HEK293 (cell line): ENCODE results near the gene RAC2.

Experiments
- PBX3 ChIP-seq: sonication (generic); formaldehyde crosslinking; IDR thresholded peaks from 2 replicates; pipeline ENCODE4 v1.8.1; 2022; ENCODE audit warnings: mild to moderate bottlenecking, moderate library complexity, missing genetic modification reagents
- PRDM10 ChIP-seq: fragments of 450-650 bp; formaldehyde crosslinking; IDR thresholded peaks from 2 replicates; pipeline ENCODE4 v1.5.1; 2016; ENCODE audit warnings: missing biosample characterization, missing genetic modification characterization
- SCRT1 ChIP-seq: fragments of 450-650 bp; formaldehyde crosslinking; IDR thresholded peaks from 2 replicates; pipeline ENCODE4 v1.5.1; 2016; ENCODE audit warnings: missing biosample characterization, missing genetic modification characterization, borderline replicate concordance
- SCRT2 ChIP-seq: fragments of 450-650 bp; formaldehyde crosslinking; IDR thresholded peaks from 2 replicates; pipeline ENCODE4 v1.5.1; 2016; ENCODE audit warnings: missing biosample characterization, missing genetic modification characterization
- ZBTB10 ChIP-seq: fragments of 450-650 bp; formaldehyde crosslinking; IDR thresholded peaks from 2 replicates; pipeline ENCODE4 v1.5.1; 2016; ENCODE audit warnings: missing biosample characterization, missing genetic modification characterization
- ZBTB21 ChIP-seq: fragments of 450-650 bp; formaldehyde crosslinking; IDR thresholded peaks from 2 replicates; pipeline ENCODE4 v1.5.1; 2017; ENCODE audit warnings: missing biosample characterization, missing genetic modification characterization
- ZBTB7A ChIP-seq: fragments of 450-650 bp; formaldehyde crosslinking; IDR thresholded peaks from 2 replicates; pipeline ENCODE4 v1.5.1; 2016; ENCODE audit warnings: low read depth, missing biosample characterization, missing genetic modification characterization
- ZFP37 ChIP-seq: fragments of 450-650 bp; formaldehyde crosslinking; IDR thresholded peaks from 2 replicates; pipeline ENCODE4 v1.5.1; 2016; ENCODE audit warnings: missing biosample characterization, missing genetic modification characterization
- ZFP69B ChIP-seq: fragments of 450-650 bp; formaldehyde crosslinking; IDR thresholded peaks from 2 replicates; pipeline ENCODE4 v1.5.1; 2016; ENCODE audit warnings: missing biosample characterization, missing genetic modification characterization
- ZNF280C ChIP-seq: fragments of 450-650 bp; formaldehyde crosslinking; IDR thresholded peaks from 2 replicates; pipeline ENCODE4 v1.5.1; 2016; ENCODE audit warnings: missing biosample characterization, missing genetic modification characterization
- ZNF580 ChIP-seq: fragments of 450-650 bp; formaldehyde crosslinking; IDR thresholded peaks from 2 replicates; pipeline ENCODE4 v1.5.1; 2016; ENCODE audit warnings: missing biosample characterization, missing genetic modification characterization
- ZNF629 ChIP-seq: fragments of 450-650 bp; formaldehyde crosslinking; IDR thresholded peaks from 2 replicates; pipeline ENCODE4 v1.5.1; 2017; ENCODE audit warnings: missing biosample characterization, missing genetic modification characterization
- ZNF654 ChIP-seq: fragments of 450-650 bp; formaldehyde crosslinking; IDR thresholded peaks from 2 replicates; pipeline ENCODE4 v1.5.1; 2016; ENCODE audit warnings: low read depth, missing biosample characterization, missing genetic modification characterization
- ZSCAN16 ChIP-seq: fragments of 450-650 bp; formaldehyde crosslinking; IDR thresholded peaks from 2 replicates; pipeline ENCODE4 v1.5.1; 2016; ENCODE audit warnings: missing biosample characterization, missing genetic modification characterization
- ZSCAN23 ChIP-seq: fragments of 450-650 bp; formaldehyde crosslinking; IDR thresholded peaks from 2 replicates; pipeline ENCODE4 v1.5.1; 2016; ENCODE audit warnings: missing biosample characterization, missing genetic modification characterization
- TF ChIP-seq, protein P1 (sequence below): fragments of 450-650 bp; formaldehyde crosslinking; IDR thresholded peaks from 2 replicates; pipeline ENCODE4 v1.5.1; 2016; ENCODE audit warnings: missing biosample characterization, missing genetic modification characterization

The RAC2 gene

DNA sequence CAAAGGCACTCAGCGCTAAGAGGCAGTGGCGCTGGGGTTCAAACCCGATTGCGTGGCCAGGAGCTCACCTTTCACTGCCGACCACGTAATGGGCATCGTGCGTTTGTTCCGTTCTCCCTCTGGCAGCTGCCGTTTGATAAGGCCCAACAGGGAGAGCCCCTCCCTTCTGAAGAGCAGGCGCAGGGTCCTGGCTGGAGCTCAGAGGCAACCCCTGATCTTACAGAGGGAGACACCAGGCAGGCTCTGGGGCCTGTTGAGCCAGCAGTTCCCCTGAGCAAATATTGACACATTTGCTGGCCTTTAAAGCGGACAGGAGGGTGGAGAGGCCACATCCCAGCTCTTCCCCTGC is 44.3 kb downstream of the RAC2 start (continued):
- TF ChIP-seq ZNF654, result no peak; the same call in 1 of the 2 replicates
- TF ChIP-seq ZNF280C (tag by site-specific recombination), result no peak
- TF ChIP-seq, protein P1, sequence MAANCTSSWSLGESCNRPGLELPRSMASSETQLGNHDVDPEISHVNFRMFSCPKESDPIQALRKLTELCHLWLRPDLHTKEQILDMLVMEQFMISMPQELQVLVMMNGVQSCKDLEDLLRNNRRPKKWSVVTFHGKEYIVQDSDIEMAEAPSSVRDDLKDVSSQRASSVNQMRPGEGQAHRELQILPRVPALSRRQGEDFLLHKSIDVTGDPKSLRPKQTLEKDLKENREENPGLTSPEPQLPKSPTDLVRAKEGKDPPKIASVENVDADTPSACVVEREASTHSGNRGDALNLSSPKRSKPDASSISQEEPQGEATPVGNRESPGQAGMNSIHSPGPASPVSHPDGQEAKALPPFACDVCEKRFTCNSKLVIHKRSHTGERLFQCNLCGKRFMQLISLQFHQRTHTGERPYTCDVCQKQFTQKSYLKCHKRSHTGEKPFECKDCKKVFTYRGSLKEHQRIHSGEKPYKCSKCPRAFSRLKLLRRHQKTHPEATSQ (tag by site-specific recombination), result 0 out of 2 replicates have a peak, but pooled peaks have one; percentile 49
- TF ChIP-seq ZBTB10 (tag by site-specific recombination), result peak; percentile 30; the same call in 1 of the 2 replicates
- TF ChIP-seq ZFP69B (tag by site-specific recombination), result 0 out of 2 replicates have a peak, but pooled peaks have one; percentile 20
- TF ChIP-seq ZNF629, result peak; percentile 6
- TF ChIP-seq ZNF580, result peak; percentile 64; the same call in 1 of the 2 replicates
- TF ChIP-seq PRDM10, result peak; percentile 73
- 0 out of 2 replicates have a peak, but pooled peaks have one; percentile 55 for TF ChIP-seq ZSCAN23 (tag by site-specific recombination)
- 0 out of 2 replicates have a peak, but pooled peaks have one; percentile 29 for TF ChIP-seq ZSCAN16 (tag by site-specific recombination)
- peak; percentile 64; the same call in 1 of the 2 replicates for TF ChIP-seq SCRT2
- no peak for TF ChIP-seq ZBTB7A (tag by site-specific recombination)
- TF ChIP-seq PBX3 (CRISPR knock-in tag), result 0 out of 2 replicates have a peak, but pooled peaks have one; percentile 13
- TF ChIP-seq ZBTB21 (tag by site-specific recombination), result no peak
- peak; percentile 45; the same call in 1 of the 2 replicates for TF ChIP-seq SCRT1
- peak; percentile 54 for TF ChIP-seq ZFP37 (tag by site-specific recombination)
